HG02973 (cell line): Measurements from ENCODE around the gene RPS19.

Experiments used
- ATAC-seq: cut with Tn5 transposase; IDR thresholded peaks from one replicate; pipeline ENCODE4 v1.9.1; 2021; ENCODE audit warnings: moderate library complexity; ENCODE audit not compliant: unreplicated experiment

The RPS19 gene

DNA sequence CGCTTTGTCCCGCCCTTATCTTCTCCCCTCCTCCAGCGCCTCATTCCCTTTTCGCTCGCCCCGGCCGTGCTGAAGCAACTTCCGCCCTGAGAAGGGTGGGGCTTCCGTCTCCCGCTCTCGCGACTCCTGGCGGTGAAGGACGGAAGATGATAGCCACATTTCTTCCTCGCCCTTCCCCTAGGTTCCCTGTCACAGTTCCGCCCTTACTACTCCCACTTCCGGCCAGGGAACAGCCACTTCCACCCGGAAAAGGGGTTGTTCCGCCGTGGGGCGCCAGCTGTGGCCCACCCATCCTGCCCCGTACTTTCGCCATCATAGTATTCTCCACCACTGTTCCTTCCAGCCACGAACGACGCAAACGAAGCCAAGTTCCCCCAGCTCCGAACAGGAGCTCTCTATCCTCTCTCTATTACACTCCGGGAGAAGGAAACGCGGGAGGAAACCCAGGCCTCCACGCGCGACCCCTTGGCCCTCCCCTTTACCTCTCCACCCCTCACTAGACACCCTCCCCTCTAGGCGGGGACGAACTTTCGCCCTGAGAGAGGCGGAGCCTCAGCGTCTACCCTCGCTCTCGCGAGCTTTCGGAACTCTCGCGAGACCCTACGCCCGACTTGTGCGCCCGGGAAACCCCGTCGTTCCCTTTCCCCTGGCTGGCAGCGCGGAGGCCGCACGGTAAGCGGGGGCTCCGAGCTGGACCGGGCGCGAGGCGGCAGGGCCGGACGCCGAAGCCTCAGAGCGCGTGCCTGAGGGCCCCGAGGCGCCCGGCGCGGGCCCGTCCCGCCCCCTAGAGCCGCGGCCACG, at the start of gene RPS19:
RPS19 (plus strand) TSS at position 638 of the 801 bp plus-strand sequence. CDS start 520 bp downstream, outside the sequence.
- ATAC-seq = peak; percentile 70

DNA sequence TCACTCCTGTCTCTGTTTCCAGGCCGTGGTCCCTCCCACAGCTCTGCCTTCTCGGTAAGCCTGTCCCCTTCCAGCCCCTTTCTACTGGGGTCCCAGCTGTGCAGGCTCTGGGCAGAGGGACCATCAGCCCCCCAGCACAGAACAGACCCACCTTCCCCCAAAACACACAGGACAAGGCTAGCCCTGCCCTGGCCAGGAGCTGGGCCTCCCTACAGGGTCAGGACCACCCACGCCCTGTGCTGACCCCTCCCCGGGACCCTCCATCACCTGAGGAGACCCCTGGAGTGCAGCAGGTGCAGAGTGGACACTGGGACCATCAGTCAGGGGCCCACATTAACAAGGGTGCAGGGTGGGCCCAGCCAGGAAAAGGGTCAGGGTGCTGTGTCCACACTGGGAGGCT, 49.8 kb upstream of the RPS19 start:
- no peak for ATAC-seq

DNA sequence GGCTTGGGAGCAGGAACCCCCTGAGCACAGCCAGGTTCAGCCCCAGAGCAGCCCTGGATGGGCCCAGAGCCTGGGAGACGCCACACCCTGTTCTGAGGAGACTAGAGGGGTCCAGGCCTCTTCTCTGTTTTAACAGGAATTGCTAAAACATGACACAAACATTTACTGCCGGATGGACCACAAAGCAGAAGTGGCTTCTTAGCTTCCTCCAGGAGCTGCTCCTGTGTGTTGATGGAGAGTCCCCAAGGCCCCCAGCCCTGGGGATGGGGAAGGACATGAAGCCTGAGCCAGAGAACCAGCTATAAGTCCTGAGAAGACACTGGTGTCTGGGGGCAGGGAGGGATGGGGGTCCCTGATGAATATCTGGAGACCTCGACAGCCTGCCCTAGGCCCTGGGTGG, 49.0 kb upstream of the RPS19 start:
- ATAC-seq = no peak

DNA sequence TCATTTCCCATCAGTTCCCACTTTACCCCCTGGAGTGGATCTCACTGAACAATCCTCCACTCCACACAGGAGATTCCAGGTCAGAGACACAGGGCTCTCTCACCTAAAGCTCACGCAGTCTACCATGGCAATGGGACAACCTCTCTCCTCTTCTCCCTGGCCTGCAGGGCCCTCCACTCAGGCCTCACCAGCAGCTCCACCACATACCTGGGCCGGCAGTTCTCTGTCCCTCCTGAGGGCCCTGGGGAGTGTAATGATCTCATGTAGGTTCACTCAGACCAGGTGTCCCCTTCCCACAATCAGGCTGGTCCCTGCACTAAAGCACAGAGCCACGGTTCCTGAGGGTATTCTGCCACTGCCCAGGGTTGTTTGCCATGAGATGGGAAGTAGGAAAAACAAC, 48.1 kb upstream of the RPS19 start:
- no peak for ATAC-seq

DNA sequence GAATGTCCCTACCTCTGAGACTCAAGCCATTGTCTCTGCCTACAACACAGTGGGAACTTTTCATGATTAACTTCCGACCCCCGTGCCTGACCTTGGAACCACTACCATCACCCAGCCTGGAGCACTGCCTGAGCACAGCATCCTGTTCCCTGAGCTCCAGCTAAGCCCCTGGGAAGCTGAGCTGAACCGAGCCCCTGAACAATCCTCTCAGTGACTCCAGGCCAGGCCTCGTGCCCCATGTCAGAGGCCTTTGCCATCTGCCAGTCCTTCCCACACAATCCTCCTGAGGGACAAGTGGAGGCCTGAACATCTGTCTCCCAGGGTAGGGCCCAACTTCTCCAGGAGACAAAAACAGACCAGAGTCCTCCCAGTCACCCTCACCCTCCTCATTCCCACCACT, 46.1 kb upstream of the RPS19 start:
- no peak for ATAC-seq

DNA sequence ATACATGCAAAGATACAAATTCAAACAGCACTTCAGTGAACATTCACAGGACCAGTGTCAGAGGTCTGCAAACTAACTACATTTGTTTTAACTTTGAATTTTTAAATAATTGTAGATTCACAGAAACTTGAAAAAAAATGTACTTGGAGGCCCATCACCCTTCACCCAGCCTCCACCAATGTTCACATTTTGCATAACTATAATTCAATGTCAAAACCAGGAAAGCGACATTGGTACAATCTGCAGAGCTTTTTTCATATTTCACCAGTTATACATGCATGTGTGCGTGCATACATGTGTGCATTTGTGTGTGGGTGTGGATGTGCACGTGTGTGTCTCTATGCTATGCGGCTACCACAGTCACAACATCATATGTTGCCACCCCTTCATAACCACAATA, 44.8 kb upstream of the RPS19 start:
- no peak for ATAC-seq

DNA sequence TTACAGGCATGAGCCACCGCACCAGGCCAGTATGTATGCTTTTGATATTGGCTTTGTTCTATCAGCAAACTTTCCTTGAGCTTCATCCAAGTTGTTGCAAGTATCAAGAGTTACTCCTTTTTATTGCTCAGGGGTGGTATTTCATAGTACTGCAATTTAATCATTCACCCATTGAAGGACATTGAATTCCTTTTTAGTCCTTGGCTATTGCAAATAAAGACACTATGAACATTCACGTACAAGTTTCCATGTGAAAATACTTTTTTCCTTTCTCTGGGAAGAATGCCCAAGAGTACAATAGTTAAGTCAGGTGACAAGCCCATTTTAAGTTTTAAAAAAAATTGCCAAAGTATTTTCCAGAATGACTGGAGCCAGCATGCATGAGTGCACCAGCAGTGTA, 43.3 kb upstream of the RPS19 start:
- no peak for ATAC-seq

DNA sequence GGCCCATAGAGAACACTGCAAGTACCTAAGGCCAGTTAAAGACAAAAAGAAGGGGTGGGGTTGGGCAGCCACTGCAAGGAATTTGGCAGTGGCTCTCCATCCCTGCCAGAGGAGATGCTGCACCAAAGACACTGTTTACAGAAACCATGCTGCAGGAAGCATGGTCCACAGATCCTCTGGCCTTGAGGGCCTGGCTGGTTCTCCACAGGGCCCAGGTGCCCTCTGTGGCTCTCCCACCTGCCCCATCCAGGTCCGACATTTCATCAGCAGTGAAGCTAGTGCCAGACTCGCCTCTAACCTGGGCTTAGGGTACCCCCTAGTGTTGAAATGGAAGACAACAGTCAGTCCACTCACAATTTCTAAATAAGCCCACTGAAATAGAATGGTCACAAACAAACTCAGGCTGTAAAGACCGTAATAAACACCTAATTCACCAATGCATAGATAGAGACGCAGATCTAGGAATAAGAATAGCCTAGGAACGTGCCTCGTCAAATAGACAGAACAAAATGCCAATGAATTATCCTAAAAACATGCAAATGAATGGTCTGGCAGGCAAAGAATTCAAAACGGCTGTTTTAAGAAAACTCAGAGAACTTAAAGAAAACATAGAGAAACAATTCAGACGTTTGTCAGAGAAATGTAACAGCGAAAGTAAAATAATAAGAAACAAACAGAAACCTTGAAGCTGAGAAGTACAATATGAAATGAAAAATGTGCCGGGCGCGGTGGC, 38.9 kb upstream of the RPS19 start:
- no peak for ATAC-seq

DNA sequence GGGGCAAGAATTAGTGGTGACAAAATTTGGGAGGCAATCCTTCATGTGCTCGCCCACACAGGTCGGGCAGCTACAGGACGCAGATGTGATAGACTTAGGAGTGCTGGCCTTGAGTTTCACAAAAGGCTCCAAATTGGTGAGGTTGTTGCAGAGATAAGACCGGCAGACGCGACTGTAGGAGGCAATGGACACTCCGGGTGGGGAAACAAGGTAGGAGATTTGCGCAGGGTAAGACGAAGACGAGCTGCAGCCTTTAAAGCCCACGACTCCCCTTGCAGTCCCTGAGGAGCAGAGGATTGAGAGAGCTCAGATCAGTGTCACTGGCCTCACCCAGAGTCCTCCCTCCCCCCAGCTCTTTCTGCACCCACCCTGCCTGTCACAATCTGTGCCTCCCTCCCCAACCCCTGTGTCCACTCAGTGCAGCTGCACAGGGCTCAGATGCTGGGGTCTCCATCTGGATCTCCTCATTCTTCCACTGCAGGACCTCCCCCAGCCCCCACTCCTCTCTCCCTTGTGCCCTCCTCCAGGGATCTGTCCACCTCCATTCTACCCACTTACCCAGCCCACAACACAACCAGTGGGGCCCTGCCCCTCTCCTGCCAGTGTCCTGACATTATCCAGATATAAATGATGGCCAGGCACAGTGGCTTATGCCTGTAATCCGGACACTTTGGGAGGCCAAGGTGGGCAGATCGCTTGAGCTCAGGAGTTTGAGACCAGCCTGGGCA, 21.9 kb upstream of the RPS19 start:
- ATAC-seq = no peak

DNA sequence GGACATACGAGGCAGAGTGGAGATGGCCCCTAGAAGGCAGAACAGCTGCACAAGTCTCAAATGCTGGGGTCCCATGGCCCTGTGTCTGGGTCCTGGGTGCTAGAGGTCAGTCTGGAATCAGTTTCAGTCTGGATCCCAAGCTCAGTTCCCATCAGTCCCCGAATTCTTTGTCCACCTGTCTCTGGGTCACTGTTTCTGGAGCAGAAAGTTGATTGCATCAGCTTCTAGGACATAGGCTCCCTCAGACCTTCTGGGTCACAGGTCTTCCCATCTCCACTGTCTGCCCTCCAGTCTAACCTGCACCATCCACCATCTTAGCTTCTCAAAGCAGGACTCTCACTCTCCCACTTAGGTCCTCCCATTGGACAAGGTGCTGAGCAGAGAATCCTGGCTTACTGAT, 20.8 kb upstream of the RPS19 start:
- no peak for ATAC-seq

DNA sequence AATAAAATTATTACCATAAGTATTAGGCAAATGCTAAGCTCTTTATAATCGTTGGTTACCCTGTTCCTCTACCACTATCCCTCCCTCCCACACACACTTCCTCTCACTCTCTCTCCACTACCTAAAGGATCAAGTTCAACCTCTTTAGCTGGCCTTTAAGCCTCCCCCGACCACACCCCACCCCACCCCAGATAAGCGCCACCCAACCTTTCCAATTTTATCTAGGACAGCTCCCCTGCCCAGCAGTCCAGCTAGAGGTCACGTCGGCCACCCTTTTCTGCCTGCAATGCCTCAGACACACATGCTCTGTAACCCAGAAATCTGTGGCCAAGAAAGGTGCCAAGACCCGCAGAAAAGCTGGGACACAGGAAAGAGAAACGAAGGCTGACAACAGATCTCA, 16.7 kb upstream of the RPS19 start:
- no peak for ATAC-seq

DNA sequence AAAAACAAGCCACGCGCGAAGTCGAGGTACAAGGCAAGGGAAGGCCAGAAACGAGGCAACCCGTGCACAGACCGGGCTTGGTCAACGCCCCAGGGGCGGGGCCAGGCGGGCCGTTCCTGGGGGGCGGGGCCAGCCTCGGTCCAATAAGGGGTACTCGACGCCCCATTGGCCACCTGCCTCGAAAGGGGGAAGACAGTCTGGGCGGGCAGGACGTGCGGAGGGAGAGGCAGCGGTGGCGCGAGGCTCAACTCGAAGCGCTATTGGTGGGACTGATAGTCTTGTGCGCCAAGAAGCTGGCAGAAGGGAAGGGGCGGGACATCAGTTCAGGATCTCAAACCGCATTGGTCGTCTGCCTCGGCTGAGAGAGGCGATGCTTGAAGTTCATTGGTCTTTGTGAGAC, 15.5 kb upstream of the RPS19 start, which contains the start of gene LYPD4:
LYPD4 (minus strand) TSS at position 83 of the 400 bp plus-strand sequence. CDS start 5,398 bp downstream, outside the sequence.
- ATAC-seq = no peak

DNA sequence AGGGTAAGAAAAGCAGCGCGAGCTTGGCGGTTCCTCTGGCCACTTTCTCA, 15.2 kb upstream of the RPS19 start, which contains the start of gene DMRTC2:
DMRTC2 (plus strand) TSS at position 42 of the 50 bp plus-strand sequence. CDS start 2,387 bp downstream, outside the sequence.
- no peak for ATAC-seq

DNA sequence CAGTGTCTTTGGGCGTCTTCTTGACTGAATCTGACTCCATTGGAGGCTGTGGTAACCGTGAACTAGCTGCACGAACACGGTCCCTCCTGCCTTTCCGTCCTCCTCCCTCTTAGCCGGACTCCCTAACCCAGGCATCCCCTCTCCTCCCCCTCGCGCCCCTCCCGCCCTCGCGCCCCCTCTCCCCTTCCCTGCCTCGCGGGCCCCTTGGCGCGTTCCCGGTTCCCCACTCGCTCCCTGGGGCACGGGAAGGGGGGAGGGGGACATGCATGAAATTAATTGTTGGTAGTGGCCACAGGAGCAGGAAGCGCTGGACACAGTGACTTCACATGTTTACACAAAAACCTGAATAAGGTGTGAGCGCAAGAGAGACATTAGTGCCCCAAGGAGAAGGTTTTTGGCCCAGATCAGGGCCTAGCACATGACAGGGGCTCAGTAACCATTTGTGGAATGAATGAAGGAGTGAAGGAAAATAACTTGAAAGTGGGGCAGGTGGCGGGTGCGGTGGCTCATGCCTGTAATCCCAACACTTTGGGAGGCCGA, 14.9 kb upstream of the RPS19 start:
- ATAC-seq = no peak

DNA sequence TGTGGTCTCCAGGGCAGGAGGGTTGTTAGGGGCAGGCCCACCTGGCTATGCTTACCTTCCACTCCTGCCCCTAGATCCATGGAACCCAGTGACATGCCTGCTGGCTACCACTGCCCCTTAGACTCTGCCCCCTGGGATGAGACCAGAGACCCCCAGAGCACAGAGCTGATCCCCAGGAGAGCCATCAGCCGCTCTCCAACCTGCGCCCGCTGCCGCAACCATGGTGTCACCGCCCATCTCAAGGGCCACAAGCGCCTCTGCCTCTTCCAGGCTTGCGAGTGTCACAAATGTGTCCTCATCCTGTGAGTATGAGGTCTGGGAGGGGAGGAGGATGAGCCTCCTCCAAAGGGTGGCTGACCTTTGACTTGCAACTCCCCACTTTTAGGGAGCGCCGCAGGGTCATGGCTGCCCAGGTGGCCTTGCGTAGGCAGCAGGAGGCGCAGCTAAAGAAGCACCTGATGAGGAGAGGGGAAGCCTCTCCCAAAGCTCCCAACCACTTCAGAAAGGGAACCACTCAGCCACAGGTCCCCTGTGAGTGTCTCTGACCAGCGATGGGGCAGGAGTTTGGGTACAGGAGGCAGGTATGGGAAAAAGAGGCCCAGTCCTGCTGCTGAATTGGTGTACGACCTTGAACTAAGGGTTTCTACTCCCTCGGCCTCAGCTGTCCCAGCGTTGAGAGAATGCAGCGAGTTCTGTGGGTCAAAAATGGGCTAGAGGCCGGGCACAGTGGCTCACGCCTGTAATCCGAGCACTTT, 12.5 kb upstream of the RPS19 start:
- no peak for ATAC-seq

DNA sequence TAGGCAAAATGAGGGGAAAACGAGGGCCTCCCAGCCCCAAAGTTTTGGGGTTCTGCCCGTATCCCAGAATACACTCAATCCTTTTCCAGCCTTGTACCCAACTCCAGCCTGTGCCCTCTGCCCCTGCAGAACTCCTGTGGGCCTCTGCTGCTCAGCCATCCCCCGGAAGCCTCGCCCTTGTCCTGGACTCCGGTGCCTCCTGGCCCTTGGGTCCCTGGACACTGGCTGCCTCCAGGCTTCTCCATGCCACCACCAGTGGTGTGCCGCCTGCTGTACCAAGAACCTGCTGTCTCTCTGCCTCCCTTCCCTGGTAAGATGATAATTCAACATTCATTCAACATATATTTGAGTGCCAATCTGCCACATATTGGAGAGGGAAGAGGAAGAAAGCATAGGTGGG, 11.4 kb upstream of the RPS19 start:
- ATAC-seq = no peak

DNA sequence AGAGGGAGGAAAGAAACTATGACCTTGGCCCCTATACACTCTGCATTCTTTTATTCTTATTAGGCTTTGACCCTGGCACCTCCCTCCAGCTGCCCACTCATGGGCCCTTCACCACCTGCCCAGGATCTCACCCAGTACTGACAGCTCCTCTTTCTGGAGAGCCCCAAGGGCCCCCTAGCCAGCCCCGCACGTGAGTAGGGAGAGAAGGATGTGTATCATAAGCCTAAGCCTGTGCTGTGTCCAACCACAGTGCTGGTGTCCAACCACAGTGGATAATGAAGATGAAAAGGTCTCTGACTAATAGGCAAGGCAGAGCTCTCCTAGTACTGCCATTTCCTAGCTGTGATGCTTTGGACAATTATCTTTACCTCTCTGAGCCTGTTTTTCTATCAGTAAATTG, 11.0 kb upstream of the RPS19 start:
- no peak for ATAC-seq

DNA sequence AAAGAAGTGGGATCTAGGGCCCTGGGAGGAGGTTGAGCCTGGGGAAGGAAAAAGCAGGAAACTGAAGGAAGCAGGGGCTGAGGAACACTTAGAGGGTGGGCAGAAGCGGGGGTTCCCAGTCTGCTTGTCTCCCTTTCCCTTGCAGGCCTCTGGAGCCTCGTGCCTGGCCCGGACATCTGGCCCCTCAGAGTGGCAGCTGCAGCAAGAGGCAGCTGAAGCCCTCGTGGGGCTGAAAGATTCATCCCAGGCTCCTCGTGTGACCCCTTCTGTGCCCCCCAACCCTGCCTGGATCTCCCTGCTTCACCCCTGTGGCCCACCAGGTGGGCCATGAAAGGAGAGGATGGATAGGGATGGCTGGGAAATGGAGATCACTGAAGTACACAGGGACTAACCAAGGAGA, 9.7 kb upstream of the RPS19 start:
- ATAC-seq = no peak

DNA sequence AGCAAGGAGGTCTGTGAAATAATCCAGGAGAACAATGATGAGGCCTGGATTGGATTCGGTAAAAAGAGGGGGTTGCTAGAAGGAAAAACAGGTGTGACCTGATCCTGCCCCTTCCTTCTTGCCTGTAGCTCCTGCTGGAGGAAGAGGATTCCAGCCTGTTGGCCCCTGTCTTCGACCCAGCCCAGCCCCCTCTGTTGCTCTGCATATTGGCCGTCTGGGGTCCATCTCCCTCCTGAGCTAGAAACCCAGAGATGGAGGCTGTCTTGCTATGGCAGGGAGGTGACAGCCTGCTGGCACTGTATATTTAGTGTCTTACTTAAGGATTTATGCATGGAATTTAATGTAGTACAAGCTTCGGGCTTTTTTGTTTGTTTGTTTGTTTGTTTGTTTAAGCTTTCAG, 8.6 kb upstream of the RPS19 start:
- ATAC-seq = no peak

DNA sequence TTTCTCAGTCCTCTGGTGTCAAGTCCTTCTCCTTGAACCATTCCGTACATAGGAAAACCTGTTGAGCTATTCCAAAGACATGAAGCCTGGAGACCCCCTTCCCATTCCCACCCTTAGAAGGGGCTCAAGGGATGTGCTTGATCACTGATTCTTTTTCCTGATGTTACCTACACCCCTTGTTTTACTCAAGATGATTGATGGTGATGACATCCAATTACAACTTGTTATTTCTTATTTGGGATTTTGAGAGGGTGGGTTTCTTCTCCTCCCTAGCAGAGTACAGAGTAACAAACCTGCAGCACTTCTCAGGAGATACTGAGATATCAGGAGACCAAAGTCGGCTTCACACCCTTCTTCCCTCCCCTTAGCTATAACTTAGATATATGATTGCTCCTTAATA, 6.7 kb upstream of the RPS19 start:
- no peak for ATAC-seq

DNA sequence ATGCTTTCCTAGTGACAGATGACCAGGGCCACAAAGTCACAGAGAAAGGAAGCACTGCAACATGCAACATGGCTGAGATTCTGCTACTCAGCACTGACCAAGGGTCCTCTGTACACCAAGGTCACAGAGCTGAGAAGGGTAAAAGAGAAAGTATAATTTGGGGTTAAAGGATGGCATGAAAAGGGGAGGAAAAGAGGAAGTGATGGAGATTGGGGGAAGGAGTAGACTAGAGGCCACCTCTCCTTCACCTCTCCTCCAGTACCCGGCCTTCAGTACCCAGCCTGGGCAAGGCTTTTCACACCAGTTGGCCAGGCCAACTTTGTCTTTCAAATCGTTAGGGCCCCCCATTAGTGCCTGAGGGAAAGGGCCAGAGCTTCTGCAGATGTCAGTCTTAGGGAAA, 6.3 kb upstream of the RPS19 start:
- no peak for ATAC-seq
